Esophagus squamous epithelium (tissue), 4 donors: ENCODE data around the gene SHISA3.

Source experiments
- CTCF ChIP-seq, 6 experiments: fragments of 450-650 bp in 4 of 6; fragments of 200-600 bp in 2 of 6; sonication (generic) in 2 of 6; IDR thresholded peaks; one replicate each; pipeline ENCODE4 v1.5.1; 2016 to 2019; ENCODE audit warnings: antibody characterized with exemption in 6 of 6, mild to moderate bottlenecking in 4 of 6, moderate library complexity in 4 of 6
- POLR2A ChIP-seq, 4 donors: fragments of 450-650 bp; IDR thresholded peaks; one replicate each; pipeline ENCODE4 v1.6.1; 2017; ENCODE audit warnings: antibody characterized with exemption in 4 of 4, mild to moderate bottlenecking in 4 of 4, moderate library complexity in 3 of 4

- TF ChIP-seq CTCF (IDR thresholded peaks at IDR 0.05) = no peak
- TF ChIP-seq POLR2A (IDR thresholded peaks at IDR 0.05) = no peak
Measured at GRCh38 chr4:42350611-42351182, 46.6 kb upstream of the SHISA3 start.
